ENCODE results near the gene ABTB2.

Gene ABTB2

GRCh38 chr11:34327804-34328631 is 29.8 kb downstream of the ABTB2 start:
- DNase-seq (ENCODE audit: low read depth), result no peak
- TF ChIP-seq, protein P1, sequence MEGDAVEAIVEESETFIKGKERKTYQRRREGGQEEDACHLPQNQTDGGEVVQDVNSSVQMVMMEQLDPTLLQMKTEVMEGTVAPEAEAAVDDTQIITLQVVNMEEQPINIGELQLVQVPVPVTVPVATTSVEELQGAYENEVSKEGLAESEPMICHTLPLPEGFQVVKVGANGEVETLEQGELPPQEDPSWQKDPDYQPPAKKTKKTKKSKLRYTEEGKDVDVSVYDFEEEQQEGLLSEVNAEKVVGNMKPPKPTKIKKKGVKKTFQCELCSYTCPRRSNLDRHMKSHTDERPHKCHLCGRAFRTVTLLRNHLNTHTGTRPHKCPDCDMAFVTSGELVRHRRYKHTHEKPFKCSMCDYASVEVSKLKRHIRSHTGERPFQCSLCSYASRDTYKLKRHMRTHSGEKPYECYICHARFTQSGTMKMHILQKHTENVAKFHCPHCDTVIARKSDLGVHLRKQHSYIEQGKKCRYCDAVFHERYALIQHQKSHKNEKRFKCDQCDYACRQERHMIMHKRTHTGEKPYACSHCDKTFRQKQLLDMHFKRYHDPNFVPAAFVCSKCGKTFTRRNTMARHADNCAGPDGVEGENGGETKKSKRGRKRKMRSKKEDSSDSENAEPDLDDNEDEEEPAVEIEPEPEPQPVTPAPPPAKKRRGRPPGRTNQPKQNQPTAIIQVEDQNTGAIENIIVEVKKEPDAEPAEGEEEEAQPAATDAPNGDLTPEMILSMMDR (conservative IDR thresholded peaks at IDR 0.05; ENCODE audit: control insufficient read depth, insufficient read depth, low read depth, low read length), result no peak
- H3K4me3 ChIP-seq (ENCODE audit: control insufficient read depth, low read depth, low read length), result no peak overlapping the region

DNA sequence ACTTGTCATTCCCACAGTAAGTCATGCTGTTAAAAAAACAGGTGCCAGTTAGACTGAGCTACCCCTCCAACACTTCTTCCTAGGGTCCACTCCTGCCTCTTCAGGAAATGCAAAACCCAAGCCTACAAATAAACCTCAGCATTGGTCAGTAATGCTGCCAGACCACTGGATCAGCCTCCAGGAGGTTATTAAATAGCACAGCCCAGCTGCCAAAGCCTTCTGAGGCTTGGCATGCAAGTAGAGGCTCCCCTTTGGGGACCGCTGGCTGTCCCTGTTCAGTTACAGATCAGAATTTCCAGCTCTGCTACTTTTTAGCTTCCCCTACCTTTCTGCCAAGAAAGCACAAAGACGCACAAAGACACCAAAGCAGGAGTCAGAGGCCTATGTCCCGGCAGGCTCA is 33.3 kb downstream of the ABTB2 start:
- TF ChIP-seq, protein P1 (conservative IDR thresholded peaks at IDR 0.05; ENCODE audit: control insufficient read depth, insufficient read depth, low read depth, low read length), result no peak
- no peak for DNase-seq (ENCODE audit: low read depth)
- no peak overlapping the region for H3K4me3 ChIP-seq (ENCODE audit: control insufficient read depth, low read depth, low read length)

DNA sequence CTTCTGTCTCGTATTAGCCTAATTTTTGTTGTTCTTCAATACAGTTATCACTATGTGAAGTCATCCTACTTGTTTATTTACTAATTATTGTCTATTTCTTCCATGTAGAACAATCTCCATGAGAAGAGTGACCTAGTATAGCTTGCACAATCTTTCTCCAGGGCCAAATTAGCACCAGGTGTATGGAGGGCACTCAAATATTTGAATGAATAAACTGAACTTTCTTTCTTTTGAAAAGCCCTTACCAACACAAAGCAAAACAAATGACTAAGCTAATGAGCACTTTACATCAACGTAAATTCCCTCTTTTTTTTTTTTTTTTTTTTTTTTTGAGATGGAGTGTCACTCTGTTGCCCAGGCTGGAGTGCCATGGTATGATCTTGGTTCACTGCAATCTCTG is 34.2 kb downstream of the ABTB2 start:
- TF ChIP-seq, protein P1 (conservative IDR thresholded peaks at IDR 0.05; ENCODE audit: control insufficient read depth, insufficient read depth, low read depth, low read length), result no peak
- DNase-seq (ENCODE audit: low read depth), result no peak
- H3K4me3 ChIP-seq (ENCODE audit: control insufficient read depth, low read depth, low read length), result no peak overlapping the region

DNA sequence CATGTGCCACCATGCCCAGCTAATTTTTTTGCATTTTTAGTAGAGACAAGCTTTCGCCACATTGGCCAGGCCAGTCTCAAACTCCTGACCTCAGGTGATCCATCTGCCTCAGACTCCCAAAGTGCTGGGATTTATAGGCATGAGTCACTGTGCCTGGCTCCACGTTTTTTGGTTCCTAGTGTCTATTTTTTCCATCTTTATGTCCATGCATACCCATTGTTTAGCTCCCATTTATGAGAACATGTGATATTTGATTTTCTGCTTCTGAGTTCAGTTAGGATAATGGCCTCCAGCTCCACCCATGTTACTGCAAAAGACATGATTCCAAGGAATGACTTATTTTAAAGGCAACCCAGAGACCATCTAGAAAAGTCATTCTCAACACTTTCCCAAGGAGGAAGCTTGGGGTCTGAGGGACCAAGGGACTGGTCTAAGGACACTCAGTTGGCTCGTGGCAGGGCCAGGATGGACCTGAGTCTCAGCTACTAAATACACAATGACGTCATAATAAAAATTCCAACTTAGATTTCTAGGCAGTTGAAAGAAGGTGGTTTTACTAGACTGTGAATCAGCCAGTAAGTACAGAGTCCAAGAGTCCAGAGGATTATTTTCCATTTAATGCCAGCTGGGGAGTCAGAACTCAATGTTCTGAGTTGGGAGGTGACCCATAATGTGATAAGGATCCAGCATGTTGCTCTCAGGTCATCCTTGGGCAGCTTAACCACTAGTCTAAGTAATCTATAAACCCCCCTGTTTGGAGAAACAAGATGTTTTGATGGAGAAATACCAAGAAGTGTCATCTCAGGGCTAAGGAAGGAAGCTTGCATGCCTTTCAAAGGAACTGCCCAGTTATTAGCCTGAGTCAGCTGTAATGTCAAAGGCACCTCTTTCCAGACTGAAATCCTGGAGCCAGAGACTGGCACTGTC is 39.4 kb downstream of the ABTB2 start:
- TF ChIP-seq, protein P1 (conservative IDR thresholded peaks at IDR 0.05; ENCODE audit: control insufficient read depth, insufficient read depth, low read depth, low read length), result no peak
- DNase-seq (ENCODE audit: low read depth), result peak; percentile 68

DNA sequence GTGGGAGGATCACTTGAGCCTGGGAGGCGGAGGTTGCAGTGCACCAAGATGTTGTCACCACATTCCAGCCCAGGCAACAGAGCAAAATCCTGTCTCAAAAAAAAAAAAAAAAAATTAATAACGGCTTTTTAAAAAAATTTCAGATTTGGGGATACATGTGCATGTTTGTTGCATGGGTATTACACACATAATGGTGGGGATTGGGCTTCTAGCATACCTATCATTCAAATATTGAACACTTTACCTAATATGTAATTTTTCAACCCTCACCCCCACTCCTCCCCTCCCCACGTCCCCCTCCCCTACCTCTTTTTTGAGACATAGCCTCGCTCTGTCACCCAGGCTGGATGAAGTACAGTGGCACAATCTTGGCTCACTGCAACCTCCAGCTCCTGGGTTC is 40.1 kb downstream of the ABTB2 start:
- TF ChIP-seq, protein P1 (conservative IDR thresholded peaks at IDR 0.05; ENCODE audit: control insufficient read depth, insufficient read depth, low read depth, low read length), result no peak
- DNase-seq (ENCODE audit: low read depth), result no peak
- no peak overlapping the region for H3K4me3 ChIP-seq (ENCODE audit: control insufficient read depth, low read depth, low read length)

More for the DNA sequence above, 39.4 kb downstream of the ABTB2 start:
- H3K4me3 ChIP-seq (ENCODE audit: control insufficient read depth, low read depth, low read length), result no peak overlapping the region

GRCh38 chr11:34317036-34317360 is 40.8 kb downstream of the ABTB2 start:
- no peak for DNase-seq (ENCODE audit: low read depth)
- TF ChIP-seq, protein P1 (conservative IDR thresholded peaks at IDR 0.05; ENCODE audit: control insufficient read depth, insufficient read depth, low read depth, low read length), result no peak
- no peak overlapping the region for H3K4me3 ChIP-seq (ENCODE audit: control insufficient read depth, low read depth, low read length)
